ENCODE results near the gene NLGN4X.

- no peak for TF ChIP-seq GATA2 (IDR thresholded peaks at IDR 0.05; ENCODE audit: low read depth, low read length)
- no peak for TF ChIP-seq GATA3 (IDR thresholded peaks at IDR 0.05; ENCODE audit: low read depth, low read length)
Observed at GRCh38 chrX:5869786-5870185, 358.9 kb downstream of the NLGN4X start.

Data from SH-SY5Y (cell line).